GM19193 (cell line): ENCODE measurements around the gene PPP2R2C.

ENCODE experiments used
- POLR2A ChIP-seq: IDR thresholded peaks from 4 replicates; pipeline ENCODE4 v1.6.1; 2011; ENCODE audit not compliant: insufficient read depth, insufficient read length; ENCODE audit errors: extremely low read depth

The PPP2R2C gene

DNA sequence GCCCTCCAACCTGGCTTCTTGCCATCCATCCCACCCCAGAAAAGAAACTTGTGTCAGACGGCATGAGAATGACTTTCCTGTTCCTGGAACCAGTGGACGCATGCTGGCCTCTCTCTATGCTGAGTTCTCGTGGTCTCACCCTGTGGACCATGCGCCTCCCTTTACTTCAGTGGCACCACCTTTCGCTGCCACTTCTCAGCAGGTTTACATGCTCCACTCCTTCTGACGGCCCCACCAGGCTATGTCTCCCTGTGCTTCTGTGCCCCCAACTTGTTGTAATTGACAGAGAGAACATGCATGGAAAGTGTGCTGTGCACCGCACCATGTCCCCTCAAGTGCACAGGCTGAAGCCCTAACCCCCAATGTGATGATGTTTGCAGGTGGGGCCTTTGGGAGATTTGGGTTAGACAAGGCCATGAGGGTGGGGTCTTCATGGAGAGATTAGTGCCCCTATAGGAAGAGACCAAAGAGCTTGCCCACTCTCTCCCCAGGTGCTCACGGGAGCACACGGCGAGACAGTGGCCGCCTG, 3.1 kb upstream of the PPP2R2C start:
- no peak for TF ChIP-seq POLR2A

DNA sequence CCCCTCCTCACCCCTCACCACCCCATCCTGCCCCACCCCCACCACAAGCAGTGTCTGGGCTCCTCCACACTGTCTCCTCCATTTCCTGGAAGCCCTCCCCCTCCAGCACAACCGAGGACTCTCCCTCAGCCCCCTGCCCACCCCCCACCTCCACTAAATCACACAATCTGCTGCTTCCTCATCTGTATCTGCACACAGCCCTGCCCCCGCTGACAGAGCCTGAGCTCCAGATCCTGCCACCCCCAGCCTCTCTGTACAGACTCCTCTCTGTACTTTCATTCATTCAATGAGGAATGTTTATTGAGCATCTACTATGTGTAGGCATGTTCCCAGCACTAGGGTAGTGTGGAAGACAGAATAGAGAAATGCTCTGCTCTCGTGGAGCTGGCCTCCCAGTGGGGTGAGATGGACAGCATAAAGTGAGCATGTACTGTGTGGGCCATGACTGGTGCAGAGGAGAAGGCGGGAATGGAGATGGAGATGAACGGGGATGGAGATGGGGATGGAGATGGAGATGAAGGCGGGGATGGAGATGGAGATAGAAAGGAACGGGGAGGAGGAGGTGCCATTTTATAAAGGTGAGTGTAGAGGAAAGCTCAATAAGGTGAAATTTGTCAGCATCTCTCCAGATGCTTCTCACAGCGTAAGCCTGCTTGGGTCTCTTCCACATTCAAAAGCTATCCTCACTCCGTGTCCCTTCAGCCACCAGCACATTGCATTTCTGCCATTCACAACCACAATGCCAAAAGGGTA, 2.5 kb upstream of the PPP2R2C start:
- TF ChIP-seq POLR2A, result no peak

DNA sequence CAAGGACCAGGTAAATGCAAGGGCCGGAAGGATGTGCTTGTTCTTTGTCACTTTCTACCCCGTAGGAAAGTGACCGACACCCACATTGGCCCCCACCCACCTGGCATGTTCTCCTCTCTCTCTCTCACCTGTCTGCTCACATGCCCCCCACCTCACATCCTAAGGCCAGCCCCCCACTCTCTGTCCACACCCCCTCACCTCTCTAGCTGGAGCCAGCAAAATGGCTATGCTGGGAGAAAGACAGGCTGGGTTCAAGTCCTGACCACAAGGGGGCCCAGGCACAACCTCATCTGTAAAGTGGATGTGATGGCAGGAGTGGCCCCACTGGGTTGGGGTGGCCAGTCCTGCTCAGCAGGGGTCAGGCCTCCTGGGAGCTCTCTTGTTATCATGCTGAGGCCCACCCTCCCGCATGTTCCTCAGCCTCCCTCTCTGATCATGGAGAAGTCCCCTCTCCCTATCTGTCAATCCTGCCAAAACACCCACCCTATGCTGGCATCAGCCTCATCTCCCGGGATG, 1.7 kb upstream of the PPP2R2C start:
- TF ChIP-seq POLR2A, result no peak

DNA sequence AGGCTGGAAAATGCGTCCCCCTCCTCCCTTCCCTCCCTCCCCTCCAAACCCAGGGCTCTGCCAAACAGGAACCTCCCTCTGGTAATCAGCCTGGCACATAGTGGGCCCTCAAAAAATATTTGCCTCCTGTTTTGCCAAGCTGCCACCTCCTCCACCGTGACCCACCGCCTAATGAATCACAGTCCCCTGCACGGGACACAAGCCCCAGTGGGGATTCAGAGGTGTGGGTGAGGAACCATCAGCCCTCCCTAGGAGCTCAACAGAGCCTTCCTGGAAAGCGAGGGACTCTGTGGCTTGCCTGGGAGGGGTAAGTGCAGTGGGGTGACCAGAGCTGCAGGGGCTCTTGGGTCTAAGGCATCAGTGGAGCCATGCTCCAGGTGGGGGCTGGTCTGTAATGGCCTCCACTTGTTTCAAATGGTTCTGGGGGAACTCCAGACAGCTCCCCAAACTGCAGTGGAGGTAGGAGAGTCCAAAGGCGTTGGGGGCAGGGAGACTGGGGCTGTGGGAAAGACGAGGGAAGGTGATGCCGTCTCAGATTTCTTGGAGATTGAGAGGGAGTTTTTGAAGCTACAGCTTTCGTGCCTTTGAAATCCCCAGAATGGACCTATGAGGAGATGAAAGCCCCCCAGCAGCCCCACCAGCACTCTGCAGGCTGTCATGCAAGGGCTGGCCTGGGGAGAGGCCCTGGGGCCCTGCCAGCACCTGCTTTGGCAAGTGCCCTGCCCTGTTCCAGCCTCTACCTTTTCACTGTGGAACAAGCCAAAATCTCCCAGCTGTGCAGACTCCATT, 1.0 kb upstream of the PPP2R2C start:
- no peak for TF ChIP-seq POLR2A

DNA sequence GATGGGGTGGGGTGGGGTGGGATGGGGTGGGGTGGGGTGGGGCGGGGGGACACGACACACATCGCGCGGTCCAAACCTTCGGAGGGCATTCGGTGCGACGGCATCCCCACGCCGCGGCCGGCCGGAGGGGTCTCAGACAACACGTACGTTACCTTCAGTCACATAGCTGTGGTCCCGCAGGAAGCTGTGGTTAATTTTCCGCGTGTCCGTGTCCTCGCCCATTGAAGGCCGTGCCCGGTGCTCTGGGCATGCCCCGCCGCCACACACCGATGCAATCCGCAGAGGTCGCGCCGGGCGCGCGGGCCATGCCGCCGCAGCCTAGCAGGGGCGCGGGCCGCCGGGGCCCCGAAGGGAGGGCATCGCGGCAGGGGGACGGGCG, 417 bp downstream of the PPP2R2C start:
- TF ChIP-seq POLR2A, result no peak

DNA sequence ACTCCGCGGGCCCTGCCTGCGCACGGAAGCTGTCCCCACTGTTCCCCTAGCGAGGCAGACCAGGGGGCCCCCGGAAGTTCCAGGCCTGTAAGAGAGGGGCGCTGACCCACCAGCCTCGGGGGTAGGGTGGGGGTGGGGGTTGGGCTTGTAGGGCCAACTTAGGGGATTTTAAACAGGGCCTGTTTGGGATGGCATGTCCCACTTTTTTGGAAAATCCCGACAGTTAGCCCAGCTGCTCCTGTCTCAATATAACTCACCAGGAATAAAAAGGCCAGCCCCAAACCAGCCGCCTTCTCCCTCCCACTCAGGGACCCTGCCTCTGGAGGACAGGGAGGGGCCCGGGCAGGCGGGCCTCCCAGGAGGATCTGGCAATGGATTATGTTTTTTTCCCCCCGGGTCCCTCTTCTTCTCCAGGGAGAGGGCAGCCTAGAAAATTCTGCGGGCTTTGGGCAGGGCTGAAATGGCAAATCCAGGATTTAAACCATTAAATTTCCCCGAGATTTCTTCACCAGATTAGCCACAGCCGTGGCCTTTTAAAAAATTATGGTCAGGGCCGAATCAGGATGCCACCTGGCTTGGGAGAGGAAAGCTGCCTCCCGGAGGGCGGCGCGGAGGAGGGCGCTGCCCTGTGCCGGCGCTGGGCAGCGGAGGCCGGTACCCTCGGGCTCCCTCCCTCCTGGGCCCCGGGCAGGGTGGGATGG, 957 bp downstream of the PPP2R2C start:
- TF ChIP-seq POLR2A, result no peak

DNA sequence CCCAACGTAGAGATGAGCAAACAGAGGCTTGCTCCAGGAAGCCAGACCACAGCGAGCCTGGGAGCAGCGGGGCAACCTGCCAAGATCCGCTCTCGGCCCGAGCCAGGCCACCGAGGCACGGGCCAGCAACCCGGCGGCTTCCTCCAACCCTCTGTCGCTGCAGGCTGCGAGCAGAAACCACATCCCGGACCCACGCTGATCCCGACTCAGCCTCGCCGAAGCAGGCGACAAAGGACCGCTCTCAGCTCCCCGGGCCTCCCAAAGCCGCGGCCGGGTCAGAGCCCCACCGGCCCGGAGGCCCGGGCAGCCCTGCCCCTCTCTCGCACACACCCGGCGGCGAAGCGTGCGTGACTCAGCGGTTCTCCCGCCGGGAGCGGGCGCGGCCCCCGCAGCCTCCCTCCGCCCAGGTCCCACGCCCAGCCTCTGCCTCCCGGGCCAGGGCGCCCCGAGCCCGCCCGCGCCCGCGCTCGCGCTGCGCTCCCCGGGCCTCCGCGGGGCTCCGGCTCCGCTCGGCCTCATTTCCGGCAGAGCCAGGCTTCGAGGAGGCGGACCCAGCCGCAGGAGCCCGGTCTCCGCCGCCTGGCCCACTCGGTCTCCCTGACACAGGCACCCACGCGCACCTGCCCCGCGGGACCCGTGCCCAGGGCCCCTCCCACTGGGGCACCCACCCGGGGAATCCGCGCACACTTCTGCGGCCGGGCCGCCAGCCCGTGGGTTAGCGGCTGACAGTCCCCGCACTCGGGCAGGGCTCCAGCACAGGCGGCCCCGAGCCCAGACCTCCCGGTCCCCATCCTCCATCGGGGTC, 1.7 kb downstream of the PPP2R2C start:
- TF ChIP-seq POLR2A, result no peak

DNA sequence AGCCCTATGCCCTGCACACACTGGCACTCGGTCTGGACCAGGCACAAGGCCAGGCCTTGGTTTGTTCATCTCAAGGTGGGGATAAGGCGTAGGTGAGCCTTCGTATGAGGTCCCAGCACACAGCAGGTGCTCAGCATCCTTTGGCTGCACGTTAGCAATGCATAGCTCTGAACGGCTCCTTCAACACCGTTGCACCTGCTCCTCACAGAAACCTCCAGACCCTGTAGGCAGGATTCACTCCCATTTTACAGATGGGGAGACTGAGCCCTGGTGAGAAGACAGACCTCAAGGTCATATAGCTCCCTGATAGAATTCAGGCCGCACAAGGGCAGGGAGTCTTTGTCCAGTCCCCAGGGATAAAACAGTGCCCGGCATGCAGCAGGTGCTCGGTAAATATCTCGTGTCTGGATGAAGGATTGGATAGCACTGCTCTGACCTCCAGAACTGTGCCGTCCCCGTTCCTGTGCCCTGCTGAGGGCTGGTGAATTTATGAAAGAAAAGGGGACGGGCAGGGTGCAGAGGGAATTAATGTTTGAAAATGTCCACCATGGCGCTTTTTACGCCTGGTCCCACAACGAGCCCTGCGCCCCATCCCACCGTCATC, 2.4 kb downstream of the PPP2R2C start:
- no peak for TF ChIP-seq POLR2A

DNA sequence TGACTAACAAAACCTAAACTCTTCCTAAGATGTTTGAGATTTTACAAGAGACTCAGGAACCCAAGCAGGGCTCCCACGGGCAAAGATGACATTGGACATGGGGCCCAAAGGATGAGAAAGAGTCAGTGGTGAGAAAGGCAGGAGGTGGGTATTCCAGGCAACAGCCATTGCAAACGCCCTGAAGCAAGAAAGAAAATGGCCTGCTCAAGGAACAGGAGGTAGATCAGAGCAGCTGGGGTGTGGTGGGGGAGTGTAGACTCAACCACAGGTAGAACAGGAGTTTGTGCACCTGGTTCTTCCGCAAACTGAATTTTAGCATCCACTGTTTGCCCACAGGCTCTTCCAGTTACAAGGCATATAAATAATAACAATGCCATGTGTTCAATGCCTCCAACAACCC, 3.3 kb downstream of the PPP2R2C start:
- no peak for TF ChIP-seq POLR2A

DNA sequence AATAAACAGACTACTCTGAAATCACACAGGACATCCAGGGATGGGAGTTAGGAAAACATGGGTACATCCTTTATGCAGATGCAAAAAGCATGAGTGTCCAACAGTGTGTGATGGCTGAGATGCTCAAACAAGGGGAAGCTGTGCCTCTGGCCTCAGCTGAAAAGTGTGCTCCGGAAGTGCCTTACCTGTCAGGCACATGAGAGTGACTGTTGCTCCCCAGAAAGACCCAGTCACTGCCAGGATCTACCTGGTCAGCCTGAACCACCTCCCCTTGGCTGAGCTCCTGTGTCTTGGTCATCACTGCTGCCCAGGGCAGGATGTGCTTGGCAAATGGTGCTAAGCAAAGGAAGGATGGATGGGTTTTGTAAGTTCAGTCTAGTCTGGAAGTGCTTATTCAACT, 4.0 kb downstream of the PPP2R2C start:
- TF ChIP-seq POLR2A, result no peak

DNA sequence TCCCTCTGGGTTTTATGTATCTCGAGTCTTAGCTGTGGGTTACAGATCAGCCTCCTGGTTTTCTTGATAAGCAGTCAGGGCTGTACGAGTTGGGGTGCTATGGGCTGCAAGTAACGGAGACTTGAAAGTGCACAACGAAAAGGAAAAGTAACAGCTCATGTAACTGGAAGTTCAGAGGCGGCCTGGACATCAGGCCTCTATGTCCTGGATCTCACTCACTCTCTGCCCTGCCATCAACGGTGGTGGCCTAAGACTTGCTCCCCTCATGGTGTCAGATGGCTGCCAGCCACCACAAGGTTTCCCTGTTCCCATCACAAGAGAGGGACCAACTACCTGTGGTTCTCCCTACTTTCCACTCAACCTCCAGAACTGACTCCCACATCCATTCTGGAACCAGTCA, 4.8 kb downstream of the PPP2R2C start:
- no peak for TF ChIP-seq POLR2A

DNA sequence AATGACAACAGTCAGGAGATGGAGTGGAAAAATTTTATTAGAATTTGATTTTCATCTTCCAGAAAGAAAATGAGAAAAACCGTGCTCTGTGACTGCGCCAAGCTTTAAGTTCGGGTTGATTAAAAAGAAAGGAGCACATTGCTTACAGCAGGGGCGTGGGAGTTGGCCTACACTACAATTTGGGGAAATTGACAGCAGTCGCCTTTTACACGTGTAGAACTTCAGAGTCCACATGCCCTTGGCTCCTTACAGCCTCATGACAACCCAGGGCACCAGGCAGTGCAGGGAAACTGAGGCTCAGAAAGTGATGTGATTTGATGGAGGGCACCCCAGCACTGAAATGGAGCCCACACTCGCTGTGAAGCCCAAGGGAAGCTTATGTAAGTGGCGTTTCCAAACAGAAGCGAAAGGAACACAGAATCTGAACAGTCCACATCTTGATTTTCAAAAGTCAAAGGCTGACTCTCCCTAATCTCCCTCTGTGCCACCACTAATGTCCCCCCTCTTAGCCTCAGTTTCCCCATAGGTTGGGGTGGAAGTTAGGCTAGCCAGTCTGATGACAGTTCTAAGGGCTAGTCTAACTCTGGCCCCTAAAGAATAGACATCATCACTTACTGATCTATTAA, 5.5 kb downstream of the PPP2R2C start:
- no peak for TF ChIP-seq POLR2A

DNA sequence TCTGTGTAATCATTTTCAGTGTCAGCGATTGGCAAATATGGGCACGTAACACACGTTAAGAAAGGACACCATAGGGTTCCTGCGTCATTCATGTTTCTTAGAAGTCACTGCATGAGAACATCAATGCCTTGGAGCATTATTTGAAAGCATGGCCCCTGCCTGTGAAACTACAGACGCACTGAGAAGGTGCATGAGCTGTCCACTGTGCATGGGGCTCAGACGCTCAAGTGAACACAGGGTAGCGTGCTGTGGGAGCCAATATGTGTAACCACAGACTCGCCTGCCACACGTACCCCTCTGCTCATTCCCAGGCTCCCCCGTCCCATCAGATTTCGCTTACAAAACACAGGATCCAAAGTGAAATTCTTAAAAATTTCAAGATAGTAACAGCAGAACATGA, 6.5 kb downstream of the PPP2R2C start:
- TF ChIP-seq POLR2A, result no peak
